Measurements from ENCODE around the gene CTSF.

DNA sequence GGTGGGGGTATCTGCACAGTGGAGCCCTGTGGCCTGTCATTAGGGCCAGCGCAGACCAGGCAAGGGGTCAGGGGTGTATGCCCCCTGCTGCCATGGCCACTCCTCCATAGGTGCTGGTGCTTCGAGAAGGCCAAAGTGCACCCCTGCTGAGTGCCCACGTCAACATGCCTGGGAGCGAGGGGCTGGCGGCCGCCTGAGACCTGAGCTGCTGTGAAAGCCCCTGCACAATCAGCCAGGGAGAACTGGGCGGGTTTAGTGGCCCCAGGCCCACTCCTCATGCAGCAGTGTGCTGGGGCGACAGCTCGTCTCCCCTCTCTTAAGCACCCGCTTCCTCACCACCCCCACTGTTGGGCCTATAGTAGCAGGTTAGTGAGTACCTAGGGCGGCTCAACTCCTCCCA lies 36.6 kb downstream of the CTSF start:
- TF ChIP-seq NR1H2 (CRISPR knock-in tag; IDR thresholded peaks at IDR 0.05), result no peak
- TF ChIP-seq, protein P1, sequence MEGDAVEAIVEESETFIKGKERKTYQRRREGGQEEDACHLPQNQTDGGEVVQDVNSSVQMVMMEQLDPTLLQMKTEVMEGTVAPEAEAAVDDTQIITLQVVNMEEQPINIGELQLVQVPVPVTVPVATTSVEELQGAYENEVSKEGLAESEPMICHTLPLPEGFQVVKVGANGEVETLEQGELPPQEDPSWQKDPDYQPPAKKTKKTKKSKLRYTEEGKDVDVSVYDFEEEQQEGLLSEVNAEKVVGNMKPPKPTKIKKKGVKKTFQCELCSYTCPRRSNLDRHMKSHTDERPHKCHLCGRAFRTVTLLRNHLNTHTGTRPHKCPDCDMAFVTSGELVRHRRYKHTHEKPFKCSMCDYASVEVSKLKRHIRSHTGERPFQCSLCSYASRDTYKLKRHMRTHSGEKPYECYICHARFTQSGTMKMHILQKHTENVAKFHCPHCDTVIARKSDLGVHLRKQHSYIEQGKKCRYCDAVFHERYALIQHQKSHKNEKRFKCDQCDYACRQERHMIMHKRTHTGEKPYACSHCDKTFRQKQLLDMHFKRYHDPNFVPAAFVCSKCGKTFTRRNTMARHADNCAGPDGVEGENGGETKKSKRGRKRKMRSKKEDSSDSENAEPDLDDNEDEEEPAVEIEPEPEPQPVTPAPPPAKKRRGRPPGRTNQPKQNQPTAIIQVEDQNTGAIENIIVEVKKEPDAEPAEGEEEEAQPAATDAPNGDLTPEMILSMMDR (IDR thresholded peaks at IDR 0.05), result no peak
- no peak for TF ChIP-seq CREB1 (CRISPR knock-in tag; IDR thresholded peaks at IDR 0.05)

All from WTC11 (cell line).